ENCODE data around the gene CCL3. TPM values are rescaled to one million over a fixed set of nuclear protein-coding genes. Genes with fewer than 3 reads are reported as not detected.

Gene CCL3
- total RNA-seq, 1 experiment from 2014 or later = not detected

DNA sequence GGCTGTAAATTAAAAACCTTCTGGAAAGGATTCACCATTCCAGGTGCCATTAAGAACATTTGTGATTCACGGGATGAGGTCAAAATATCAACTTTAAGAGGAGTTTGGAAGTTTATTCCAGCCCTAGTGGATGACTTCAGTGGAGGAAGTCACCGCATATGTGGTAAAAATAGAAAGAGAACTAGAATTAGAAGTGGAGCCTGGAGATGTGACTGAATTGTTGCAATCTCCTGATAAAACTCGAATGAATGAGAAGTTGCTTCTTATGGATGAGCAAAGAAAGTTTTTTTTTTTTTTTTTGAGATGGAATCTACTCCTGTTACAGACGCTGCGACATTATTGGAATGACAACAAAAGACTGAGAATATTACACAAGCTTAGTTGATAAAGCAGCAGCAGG, 40.4 kb upstream of the CCL3 start:
- DNase-seq = no peak
- Mint-ChIP-seq H3K36me3 (ENCODE audit: insufficient read depth, unreplicated experiment) (no peaks in the 10 kb centered on the region), H3K9me3 (ENCODE audit: low read depth, unreplicated experiment) (peaks cover 3% of the 10 kb centered on the region), H3K27ac (ENCODE audit: unreplicated experiment) (no peak overlapping the region), H3K27me3 (ENCODE audit: unreplicated experiment) (peaks cover 88% of the 10 kb centered on the region), H3K4me3 (ENCODE audit: low read depth, unreplicated experiment) (no peak overlapping the region), H3K4me1 (ENCODE audit: low read depth, unreplicated experiment) (no peaks in the 10 kb centered on the region)
- intact Hi-C loops (cut with micrococcal nuclease; ENCODE audit: unreplicated experiment) = no loop called here
- no TSS peak for BruUV-seq (replicated peaks)
- TF ChIP-seq, protein P1, sequence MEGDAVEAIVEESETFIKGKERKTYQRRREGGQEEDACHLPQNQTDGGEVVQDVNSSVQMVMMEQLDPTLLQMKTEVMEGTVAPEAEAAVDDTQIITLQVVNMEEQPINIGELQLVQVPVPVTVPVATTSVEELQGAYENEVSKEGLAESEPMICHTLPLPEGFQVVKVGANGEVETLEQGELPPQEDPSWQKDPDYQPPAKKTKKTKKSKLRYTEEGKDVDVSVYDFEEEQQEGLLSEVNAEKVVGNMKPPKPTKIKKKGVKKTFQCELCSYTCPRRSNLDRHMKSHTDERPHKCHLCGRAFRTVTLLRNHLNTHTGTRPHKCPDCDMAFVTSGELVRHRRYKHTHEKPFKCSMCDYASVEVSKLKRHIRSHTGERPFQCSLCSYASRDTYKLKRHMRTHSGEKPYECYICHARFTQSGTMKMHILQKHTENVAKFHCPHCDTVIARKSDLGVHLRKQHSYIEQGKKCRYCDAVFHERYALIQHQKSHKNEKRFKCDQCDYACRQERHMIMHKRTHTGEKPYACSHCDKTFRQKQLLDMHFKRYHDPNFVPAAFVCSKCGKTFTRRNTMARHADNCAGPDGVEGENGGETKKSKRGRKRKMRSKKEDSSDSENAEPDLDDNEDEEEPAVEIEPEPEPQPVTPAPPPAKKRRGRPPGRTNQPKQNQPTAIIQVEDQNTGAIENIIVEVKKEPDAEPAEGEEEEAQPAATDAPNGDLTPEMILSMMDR (IDR thresholded peaks at IDR 0.05; ENCODE audit: unreplicated experiment) = no peak
- CTCF ChIA-PET = interaction anchor here (0.5 kb wide), 1 partner anchor 19 kb away, joined by 3 read pairs; no protein-coding TSS in a partner anchor

DNA sequence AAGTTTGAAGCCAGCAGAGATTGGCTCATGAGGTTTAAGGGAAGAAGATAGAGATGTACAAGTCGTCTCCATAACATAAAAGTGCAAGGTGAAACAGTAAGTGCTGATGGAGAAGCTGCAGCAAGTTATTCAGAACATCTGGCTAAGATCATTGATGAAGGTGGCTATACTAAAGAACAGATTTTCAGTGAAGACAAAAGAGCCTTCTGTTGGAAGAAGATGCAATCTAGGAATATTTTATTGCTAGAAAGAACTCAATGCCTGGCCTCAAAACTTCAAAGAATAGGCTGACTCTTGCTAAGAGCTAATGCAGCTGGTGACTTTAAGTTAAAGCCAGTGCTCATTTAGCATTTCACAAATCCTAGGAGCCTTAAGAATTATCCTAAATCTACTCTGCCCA, 39.7 kb upstream of the CCL3 start:
- no peak for DNase-seq
- no peaks in the 10 kb centered on the region for H3K4me1 Mint-ChIP-seq (ENCODE audit: low read depth, unreplicated experiment)
- no peak overlapping the region for H3K4me3 Mint-ChIP-seq (ENCODE audit: low read depth, unreplicated experiment)
- CTCF ChIA-PET = no interaction called here
- H3K36me3 Mint-ChIP-seq (ENCODE audit: insufficient read depth, unreplicated experiment) = no peaks in the 10 kb centered on the region
- H3K27ac Mint-ChIP-seq (ENCODE audit: unreplicated experiment) = no peak overlapping the region
- BruUV-seq (replicated peaks) = no TSS peak
- intact Hi-C loops (cut with micrococcal nuclease; ENCODE audit: unreplicated experiment) = no loop called here
- H3K27me3 Mint-ChIP-seq (ENCODE audit: unreplicated experiment) = peaks cover 83% of the 10 kb centered on the region
- TF ChIP-seq, protein P1 (IDR thresholded peaks at IDR 0.05; ENCODE audit: unreplicated experiment) = no peak
- peaks cover 3% of the 10 kb centered on the region for H3K9me3 Mint-ChIP-seq (ENCODE audit: low read depth, unreplicated experiment)

DNA sequence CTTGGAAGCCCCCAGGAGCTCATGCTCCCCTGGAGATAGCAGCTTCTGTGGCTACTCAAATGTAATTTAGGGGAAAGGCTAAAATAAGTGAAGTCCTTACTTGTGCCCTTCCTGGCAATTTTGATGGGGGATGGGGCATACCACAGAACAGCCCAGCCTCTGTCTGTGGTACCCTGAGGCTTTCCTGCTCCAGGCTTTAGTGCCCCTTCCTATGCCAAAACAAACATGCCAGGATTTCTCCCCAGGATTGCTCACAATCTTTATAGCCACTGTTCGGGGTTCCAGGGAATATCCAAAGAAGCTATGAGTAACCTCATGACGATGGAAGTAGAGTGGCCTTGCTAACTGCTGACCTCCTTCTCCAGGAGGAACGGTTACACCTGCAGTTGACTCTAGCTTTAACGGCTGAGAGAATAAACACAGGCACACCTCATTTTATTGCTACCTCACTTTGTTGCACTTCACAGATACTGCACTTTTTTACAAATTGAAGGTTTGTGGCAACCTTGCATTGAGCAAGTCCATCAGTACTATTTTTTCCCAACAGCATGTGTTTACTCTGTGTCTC, 38.6 kb upstream of the CCL3 start:
- TF ChIP-seq, protein P1 (IDR thresholded peaks at IDR 0.05; ENCODE audit: unreplicated experiment) = no peak
- Mint-ChIP-seq H3K4me1 (ENCODE audit: low read depth, unreplicated experiment) (no peaks in the 10 kb centered on the region), H3K27ac (ENCODE audit: unreplicated experiment) (no peak overlapping the region), H3K27me3 (ENCODE audit: unreplicated experiment) (peaks cover 76% of the 10 kb centered on the region), H3K4me3 (ENCODE audit: low read depth, unreplicated experiment) (no peak overlapping the region), H3K36me3 (ENCODE audit: insufficient read depth, unreplicated experiment) (no peaks in the 10 kb centered on the region), H3K9me3 (ENCODE audit: low read depth, unreplicated experiment) (peaks cover 3% of the 10 kb centered on the region)
- intact Hi-C loops (cut with micrococcal nuclease; ENCODE audit: unreplicated experiment) = no loop called here
- no peak for DNase-seq
- CTCF ChIA-PET = no interaction called here
- no TSS peak for BruUV-seq (replicated peaks)

DNA sequence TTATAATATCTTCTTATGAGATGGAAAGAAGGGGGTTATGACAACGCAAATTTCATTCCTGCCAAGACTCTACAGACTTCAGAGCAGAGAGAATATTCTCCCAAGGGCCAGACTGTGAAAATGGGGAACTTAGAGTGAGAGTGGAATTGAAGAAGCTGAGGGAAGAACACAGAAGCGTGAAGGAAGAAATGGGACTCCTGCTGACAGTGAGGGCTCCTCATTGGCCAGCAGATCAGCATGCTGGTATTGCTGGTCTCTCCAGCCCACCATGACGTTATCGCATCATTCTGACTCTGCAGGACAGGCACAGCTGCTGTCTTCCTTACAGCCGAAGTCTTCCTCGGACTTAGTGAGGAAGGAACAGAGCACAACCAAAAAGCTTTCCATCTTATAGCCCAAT, 38.0 kb upstream of the CCL3 start:
- H3K4me3 Mint-ChIP-seq (ENCODE audit: low read depth, unreplicated experiment) = no peak overlapping the region
- no TSS peak for BruUV-seq (replicated peaks)
- H3K27me3 Mint-ChIP-seq (ENCODE audit: unreplicated experiment) = peaks cover 76% of the 10 kb centered on the region
- H3K9me3 Mint-ChIP-seq (ENCODE audit: low read depth, unreplicated experiment) = peaks cover 3% of the 10 kb centered on the region
- H3K36me3 Mint-ChIP-seq (ENCODE audit: insufficient read depth, unreplicated experiment) = no peaks in the 10 kb centered on the region
- intact Hi-C loops (cut with micrococcal nuclease; ENCODE audit: unreplicated experiment) = no loop called here
- H3K27ac Mint-ChIP-seq (ENCODE audit: unreplicated experiment) = no peak overlapping the region
- CTCF ChIA-PET = no interaction called here
- H3K4me1 Mint-ChIP-seq (ENCODE audit: low read depth, unreplicated experiment) = no peaks in the 10 kb centered on the region
- TF ChIP-seq, protein P1 (IDR thresholded peaks at IDR 0.05; ENCODE audit: unreplicated experiment) = no peak
- DNase-seq = no peak
